ACC112 (cell line): ENCODE measurements around the gene SF3B2.
"Not testable (repeated sequence)": the region's sequence is repeated elsewhere in the genome, so short reads cannot be mapped to it uniquely, and the experiment has no call there.

Experiments
- H2AFZ ChIP-seq: fragments of 200-600 bp; sonication (generic); one replicate; pipeline ENCODE4 v1.6.0; 2017; ENCODE audit warnings: antibody characterized with exemption, low read length; ENCODE audit not compliant: unreplicated experiment
- H3K27ac ChIP-seq: fragments of 200-600 bp; sonication (generic); 2 replicates; pipeline ENCODE4 v1.5.1; 2014; ENCODE audit warnings: low read depth, mild to moderate bottlenecking, antibody characterized with exemption, low read length, moderate library complexity
- H3K27me3 ChIP-seq: fragments of 200-600 bp; sonication (generic); 2 replicates; pipeline ENCODE4 v1.6.1; 2014; ENCODE audit warnings: mild to moderate bottlenecking, antibody characterized with exemption, low read length, moderate library complexity, mixed read lengths; ENCODE audit not compliant: insufficient read depth
- H3K36me3 ChIP-seq: fragments of 200-600 bp; sonication (generic); 2 replicates; pipeline ENCODE4 v1.6.1; 2016; ENCODE audit warnings: mild to moderate bottlenecking, antibody characterized with exemption, low read length, moderate library complexity, mixed read lengths; ENCODE audit not compliant: insufficient read depth
- H3K4me1 ChIP-seq: fragments of 200-600 bp; sonication (generic); one replicate; pipeline ENCODE4 v1.6.1; 2016; ENCODE audit warnings: low read length, mixed read lengths; ENCODE audit not compliant: insufficient read depth, unreplicated experiment, control insufficient read depth
- H3K4me3 ChIP-seq: fragments of 200-600 bp; sonication (generic); 2 replicates; pipeline ENCODE4 v1.5.1; 2014; ENCODE audit warnings: mild to moderate bottlenecking, low read depth, low read length
- H3K79me2 ChIP-seq: fragments of 200-600 bp; sonication (generic); one replicate; pipeline ENCODE4 v1.6.0; 2016; ENCODE audit warnings: low read length; ENCODE audit not compliant: control insufficient read depth, unreplicated experiment, insufficient read depth

The SF3B2 gene

DNA sequence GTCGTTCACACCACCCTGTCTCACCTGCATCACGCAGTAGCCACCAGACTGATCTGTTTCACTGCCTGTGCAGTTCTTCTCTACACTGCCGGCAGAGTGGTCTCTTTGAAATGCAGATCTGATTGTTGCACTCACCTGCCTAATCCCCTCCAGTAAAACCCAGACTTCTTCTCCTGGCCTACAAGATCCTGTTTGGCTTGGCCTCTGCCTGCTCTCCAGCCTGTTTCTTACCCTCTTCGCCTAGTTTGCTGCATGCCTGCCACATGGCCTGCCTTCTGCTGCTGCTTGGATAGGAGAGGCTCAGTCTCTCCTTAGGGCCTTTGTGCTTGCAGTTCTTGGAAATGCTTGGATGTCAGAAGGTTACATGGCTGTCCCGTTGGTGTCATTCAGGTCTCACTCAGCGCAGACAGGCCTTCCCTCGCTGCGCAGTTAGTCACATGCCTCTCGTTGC, 59.9 kb downstream of the SF3B2 start:
- Histone ChIP-seq H3K4me3 (peak overlapping the region; percentile 65), H2AFZ (peak overlapping the region; percentile 7), H3K79me2 (peaks cover 75% of the 10 kb centered on the region), H3K4me1 (peaks cover 84% of the 10 kb centered on the region), H3K27ac (peak overlapping the region; percentile 99), H3K27me3 (no peaks in the 10 kb centered on the region), H3K36me3 (no peaks in the 10 kb centered on the region)

- H3K27ac ChIP-seq: peak overlapping the region; percentile 99
Measured at GRCh38 chr11:66112601-66113499, 60.7 kb downstream of the SF3B2 start.

GRCh38 chr11:66114957-66115356, 62.8 kb downstream of the SF3B2 start:
- not testable (repeated sequence) for H2AFZ ChIP-seq, H3K4me3 ChIP-seq, H3K27me3 ChIP-seq, H3K36me3 ChIP-seq
- Histone ChIP-seq H3K27ac (peak overlapping the region; percentile 99), H3K4me1 (peaks cover 83% of the 10 kb centered on the region), H3K79me2 (peaks cover 59% of the 10 kb centered on the region)

More at GRCh38 chr11:66112601-66113499, 60.7 kb downstream of the SF3B2 start:
- Histone ChIP-seq H3K4me3 (peak overlapping the region; percentile 65), H3K4me1 (peaks cover 78% of the 10 kb centered on the region), H2AFZ (peak overlapping the region; percentile 21), H3K36me3 (no peaks in the 10 kb centered on the region), H3K27me3 (no peaks in the 10 kb centered on the region), H3K79me2 (peaks cover 73% of the 10 kb centered on the region)

GRCh38 chr11:66115638-66116301, 63.6 kb downstream of the SF3B2 start:
- Histone ChIP-seq H2AFZ (no peak overlapping the region), H3K4me3 (peak overlapping the region; percentile 12; the same call in 1 of the 2 replicates)

DNA sequence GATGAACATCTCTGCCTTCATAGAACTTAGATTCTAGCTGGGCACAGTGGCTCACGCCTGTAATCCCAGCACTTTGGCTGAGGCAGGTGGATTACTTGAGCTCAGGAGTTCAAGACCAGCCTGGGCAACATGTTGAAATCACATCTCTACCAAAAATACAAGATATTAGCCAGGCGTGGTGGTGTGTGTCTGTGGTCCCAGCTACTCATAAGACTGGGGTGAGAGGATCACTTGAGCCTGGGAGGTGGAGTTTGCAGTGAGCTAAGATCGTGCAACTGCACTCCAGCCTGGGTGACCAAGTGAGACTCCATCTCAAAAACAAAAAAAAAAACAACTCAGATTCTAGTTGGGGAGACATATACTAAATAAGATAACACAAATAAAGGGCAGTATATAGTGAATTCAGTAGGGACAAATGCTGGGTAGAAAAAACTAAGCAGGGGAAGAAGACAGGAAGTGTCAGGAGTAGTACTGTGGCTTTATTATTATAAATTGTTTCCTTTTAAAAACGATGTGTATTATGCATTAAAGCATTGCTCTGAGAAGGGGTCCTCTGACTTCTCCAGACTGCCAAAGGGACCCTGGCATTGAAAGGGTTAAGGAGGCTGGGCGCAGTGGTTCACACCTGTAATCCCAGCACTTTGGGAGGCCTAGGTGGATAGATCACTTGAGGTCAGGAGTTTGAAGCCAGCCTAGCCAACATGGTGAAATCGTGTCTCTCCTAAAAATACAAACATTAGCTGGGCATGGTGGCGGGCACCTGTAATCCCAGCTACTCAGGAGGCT, 64.6 kb downstream of the SF3B2 start:
- H2AFZ ChIP-seq: no peak overlapping the region
- H3K36me3 ChIP-seq: no peaks in the 10 kb centered on the region
- peaks cover 83% of the 10 kb centered on the region for H3K4me1 ChIP-seq
- H3K27me3 ChIP-seq: no peaks in the 10 kb centered on the region
- peaks cover 63% of the 10 kb centered on the region for H3K79me2 ChIP-seq
- H3K27ac ChIP-seq: peak overlapping the region; percentile 48; the same call in 1 of the 2 replicates
- no peak overlapping the region for H3K4me3 ChIP-seq

More at GRCh38 chr11:66115638-66116301, 63.6 kb downstream of the SF3B2 start:
- Histone ChIP-seq H3K27me3 (no peaks in the 10 kb centered on the region), H3K4me1 (peaks cover 89% of the 10 kb centered on the region), H3K27ac (peak overlapping the region; percentile 48), H3K79me2 (peaks cover 60% of the 10 kb centered on the region), H3K36me3 (no peaks in the 10 kb centered on the region)

DNA sequence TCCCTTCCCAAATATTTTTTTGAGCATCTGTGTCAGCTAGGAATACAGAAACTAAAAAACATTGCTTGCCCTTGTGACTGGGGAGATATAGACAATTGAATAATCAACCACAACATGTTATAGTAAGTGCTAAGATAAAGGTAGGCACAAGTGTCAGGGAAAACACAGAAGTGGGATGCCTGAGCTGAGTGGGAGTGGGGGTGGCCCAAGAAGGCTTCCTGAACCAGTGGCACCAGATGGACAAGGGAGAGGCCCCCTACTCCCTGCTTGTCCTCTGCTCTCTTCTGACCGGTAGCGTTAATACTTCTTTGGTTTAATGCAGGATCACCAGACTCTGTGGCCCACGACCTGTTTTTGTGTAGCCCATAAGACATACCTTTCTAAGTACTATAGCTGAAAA, 66.7 kb downstream of the SF3B2 start:
- Histone ChIP-seq H3K27ac (peak overlapping the region; percentile 97), H3K4me1 (peaks cover 62% of the 10 kb centered on the region), H3K36me3 (no peaks in the 10 kb centered on the region), H3K79me2 (peaks cover 64% of the 10 kb centered on the region), H3K4me3 (peak overlapping the region; percentile 0; the same call in 1 of the 2 replicates), H3K27me3 (no peaks in the 10 kb centered on the region), H2AFZ (no peak overlapping the region)
